CD14-positive monocyte (primary cell): Measurements from ENCODE around the gene CACNA1B. TPM values are rescaled to one million over a fixed set of nuclear protein-coding genes. Genes with fewer than 3 reads are reported as not detected.

Source experiments
- DNase-seq, 3 donors: peaks; one replicate each; pipeline ENCODE4 v3.0.0-alpha.2; 2011 to 2022
- H2AFZ ChIP-seq: 2 replicates; pipeline ENCODE4 v1.6.0; 2012; ENCODE audit warnings: mild to moderate bottlenecking, low read depth, low read length, inconsistent platforms; ENCODE audit not compliant: insufficient read depth, poor library complexity, severe bottlenecking
- H3K27ac ChIP-seq, 2 donors: 1 replicate in 1 of 2; 2 replicates in 1 of 2; pipeline ENCODE4 v1.5.1; 2012 to 2013; ENCODE audit warnings: low read length in 2 of 2, control low read depth in 1 of 2, inconsistent platforms in 1 of 2, low read depth in 1 of 2, mild to moderate bottlenecking in 1 of 2
- H3K27me3 ChIP-seq, 2 donors: one replicate each; pipeline versions ENCODE4 v1.6.0 to v1.6.1; 2011 to 2013; ENCODE audit warnings: low read length in 2 of 2; ENCODE audit not compliant: control insufficient read depth in 2 of 2, insufficient read depth in 2 of 2
- H3K36me3 ChIP-seq, 2 donors: replicated peaks in 1 of 2; 1 replicate in 1 of 2; 2 replicates in 1 of 2; pipeline versions ENCODE4 v1.5.1 to v1.6.1; 2012 to 2013; ENCODE audit warnings: low read length in 2 of 2, control low read depth in 1 of 2, inconsistent platforms in 1 of 2, mild to moderate bottlenecking in 1 of 2; ENCODE audit not compliant: insufficient read depth in 2 of 2, control insufficient read depth in 1 of 2
- H3K4me1 ChIP-seq, 2 donors: 1 replicate in 1 of 2; 2 replicates in 1 of 2; pipeline versions ENCODE4 v1.5.1 to v1.6.1; 2012 to 2013; ENCODE audit warnings: low read length in 2 of 2, control low read depth in 1 of 2, inconsistent platforms in 1 of 2, mild to moderate bottlenecking in 1 of 2, moderate library complexity in 1 of 2; ENCODE audit not compliant: insufficient read depth in 2 of 2, control insufficient read depth in 1 of 2
- H3K4me2 ChIP-seq: replicated peaks from 2 replicates; pipeline ENCODE3; 2012; ENCODE audit warnings: low read length, moderate library complexity, mild to moderate bottlenecking; ENCODE audit not compliant: poor library complexity, severe bottlenecking; ENCODE audit errors: extremely low read depth
- H3K4me3 ChIP-seq, 3 experiments: fragments of 200-600 bp in 1 of 3; sonication (generic) in 1 of 3; replicated peaks in 1 of 3; 1 replicate in 2 of 3; 2 replicates in 1 of 3; pipeline ENCODE4 v1.5.1; 2011 to 2013; ENCODE audit warnings: low read length in 3 of 3, mild to moderate bottlenecking in 3 of 3, control low read depth in 2 of 3, low read depth in 2 of 3, inconsistent platforms in 1 of 3, moderate library complexity in 1 of 3
- H3K79me2 ChIP-seq: 2 replicates; pipeline ENCODE4 v1.6.0; 2012; ENCODE audit warnings: mild to moderate bottlenecking, control low read depth, inconsistent platforms, low read length, moderate library complexity; ENCODE audit not compliant: insufficient read depth
- H3K9ac ChIP-seq: 2 replicates; pipeline ENCODE4 v1.6.0; 2017; ENCODE audit warnings: low read length, mild to moderate bottlenecking; ENCODE audit not compliant: insufficient read depth, poor library complexity, severe bottlenecking
- H3K9me3 ChIP-seq, 2 donors: replicated peaks in 1 of 2; 1 replicate in 1 of 2; 2 replicates in 1 of 2; pipeline versions ENCODE4 v1.5.1 to v1.6.1; 2012 to 2013; ENCODE audit warnings: low read length in 2 of 2, control low read depth in 1 of 2; ENCODE audit not compliant: control insufficient read depth in 1 of 2, insufficient read depth in 1 of 2
- H4K20me1 ChIP-seq: 2 replicates; pipeline ENCODE4 v1.6.0; 2012; ENCODE audit warnings: mild to moderate bottlenecking, low read length, control low read depth, moderate library complexity; ENCODE audit not compliant: insufficient read depth
- H3K27ac Mint-ChIP-seq, 7 donors: one replicate each; pipeline ENCODE4 v1.8.0; 2020; ENCODE audit warnings: mild to moderate bottlenecking in 7 of 7, mixed read lengths in 7 of 7, moderate library complexity in 6 of 7, inconsistent platforms in 2 of 7
- H3K27me3 Mint-ChIP-seq, 3 donors: one replicate each; pipeline ENCODE4 v1.8.0; 2021 to 2022; ENCODE audit warnings: low read depth in 3 of 3, mild to moderate bottlenecking in 3 of 3, mixed read lengths in 3 of 3, moderate library complexity in 3 of 3, inconsistent platforms in 1 of 3
- H3K36me3 Mint-ChIP-seq, 2 donors: one replicate each; pipeline ENCODE4 v1.8.0; 2020; ENCODE audit warnings: mixed read lengths in 2 of 2, inconsistent platforms in 1 of 2, mild to moderate bottlenecking in 1 of 2
- H3K4me1 Mint-ChIP-seq: one replicate; pipeline ENCODE4 v1.8.0; 2020; ENCODE audit warnings: mild to moderate bottlenecking, mixed read lengths
- H3K4me3 Mint-ChIP-seq, 2 donors: one replicate each; pipeline ENCODE4 v1.8.0; 2020; ENCODE audit warnings: mild to moderate bottlenecking in 2 of 2, mixed read lengths in 2 of 2, moderate library complexity in 1 of 2
- H3K9me3 Mint-ChIP-seq, 7 donors: one replicate each; pipeline ENCODE4 v1.8.0; 2020 to 2022; ENCODE audit warnings: mixed read lengths in 7 of 7, mild to moderate bottlenecking in 6 of 7, moderate library complexity in 6 of 7, inconsistent platforms in 2 of 7
- CTCF ChIP-seq: fragments of 200-600 bp; IDR thresholded peaks from one replicate; pipeline ENCODE4 v1.8.0; 2022; ENCODE audit warnings: antibody characterized with exemption, mild to moderate bottlenecking
- WGBS: methylation state at CpG from one replicate; pipeline ENCODE4 v1.1.5; 2013; ENCODE audit warnings: missing lambda C conversion rate; ENCODE audit not compliant: insufficient coverage; 5-methylcytosine and 5-hydroxymethylcytosine counted together
- intact Hi-C, 2 donors: fragments of 100-400 bp; cut with micrococcal nuclease; formaldehyde crosslinking; loops; one replicate each; pipeline versions ENCODE4 v1.15.0 to v1.15.1; 2023
- polyA plus RNA-seq, 3 donors: library from polyadenylated mRNA; depleted of rRNA in 1 of 3; unstranded in 2 of 3; stranded (reverse) in 1 of 3; fragments of 300-500 nt in 2 of 3; fragments of >200 nt in 1 of 3; fragmentation: Illumina TruSeq in 2 of 3; gene quantifications; 1 replicate in 2 of 3; 2 replicates in 1 of 3; pipeline ENCODE4 v1.2.3, GENCODE V29; 2012 to 2021

CACNA1B gene
- polyA plus RNA-seq, 3 donors: not detected

- Histone ChIP-seq H3K36me3 (no peaks in the 10 kb centered on the region), H4K20me1 (no peaks in the 10 kb centered on the region), H3K27ac (no peak overlapping the region), H3K27me3 (no peaks in the 10 kb centered on the region), H3K4me3 (no peak overlapping the region), H2AFZ (no peak overlapping the region), H3K79me2 (no peaks in the 10 kb centered on the region), H3K4me1 (no peaks in the 10 kb centered on the region), H3K9ac (no peak overlapping the region), H3K4me2 (no peak overlapping the region), H3K9me3 (peaks cover 3 to 6% of the 10 kb centered on the region in 2 donors)
- Mint-ChIP-seq H3K9me3 (peaks cover 6 to 29% (median 9%) of the 10 kb centered on the region in 7 donors), H3K4me3 (no peak overlapping the region), H3K27ac (no peak overlapping the region), H3K27me3 (peaks cover 0 to 2% (median 1%) of the 10 kb centered on the region in 3 donors), H3K36me3 (no peaks in the 10 kb centered on the region), H3K4me1 (no peaks in the 10 kb centered on the region)
- intact Hi-C loops: no loop called here
- no CpG with 5 or more reads among the region's 2 CpGs for WGBS
- TF ChIP-seq CTCF: no peak
- no peak for DNase-seq
These were observed 46.6 kb downstream of the CACNA1B start for GRCh38 chr9:137924169-137924568.

GRCh38 chr9:137924761-137925369 lies 47.3 kb downstream of the CACNA1B start:
- H3K36me3 ChIP-seq: no peaks in the 10 kb centered on the region
- intact Hi-C loops: no loop called here
- no peaks in the 10 kb centered on the region for H3K4me1 ChIP-seq
- H3K9me3 ChIP-seq: peaks cover 6 to 8% of the 10 kb centered on the region in 2 donors
- Mint-ChIP-seq H3K4me1 (no peaks in the 10 kb centered on the region), H3K9me3 (peaks cover 6 to 29% (median 9%) of the 10 kb centered on the region in 7 donors), H3K4me3 (no peak overlapping the region), H3K27me3 (peaks cover 0 to 2% (median 0%) of the 10 kb centered on the region in 3 donors), H3K27ac (no peak overlapping the region), H3K36me3 (no peaks in the 10 kb centered on the region)
- no peak for TF ChIP-seq CTCF
- H3K27me3 ChIP-seq: no peaks in the 10 kb centered on the region
- H3K79me2 ChIP-seq: no peaks in the 10 kb centered on the region
- DNase-seq: no peak
- no peak overlapping the region for H3K4me2 ChIP-seq
- no peak overlapping the region for H3K27ac ChIP-seq
- no peaks in the 10 kb centered on the region for H4K20me1 ChIP-seq
- H3K9ac ChIP-seq: no peak overlapping the region
- H2AFZ ChIP-seq: no peak overlapping the region
- WGBS: 95% methylated on average over 8 of the region's 9 CpGs
- no peak overlapping the region for H3K4me3 ChIP-seq
